Measurements from ENCODE around the gene RHOT2.

RHOT2 gene

GRCh38 chr16:671353-672131 is 3.6 kb downstream of the RHOT2 start:
- FAIRE-seq: no peak

- no peak for FAIRE-seq
Measured at GRCh38 chr16:672371-672770, 4.4 kb downstream of the RHOT2 start.

GRCh38 chr16:672851-673250 is 4.9 kb downstream of the RHOT2 start:
- FAIRE-seq: no peak

GRCh38 chr16:673399-673991 is 5.6 kb downstream of the RHOT2 start:
- FAIRE-seq: no peak

- no peak for FAIRE-seq
Measured at GRCh38 chr16:674214-674881, 6.4 kb downstream of the RHOT2 start.

GRCh38 chr16:674968-675883 is 7.3 kb downstream of the RHOT2 start, which contains the start of gene RHBDL1:
RHBDL1 (plus strand) TSS chr16:675671; CDS start chr16:675791, 120 bp downstream.
- FAIRE-seq: no peak

GRCh38 chr16:675884-676564 is 8.1 kb downstream of the RHOT2 start:
- FAIRE-seq: no peak

GRCh38 chr16:676565-676902 is 8.6 kb downstream of the RHOT2 start:
- no peak for FAIRE-seq

- no peak for FAIRE-seq
Measured at GRCh38 chr16:676913-677312, 9.0 kb downstream of the RHOT2 start.

- FAIRE-seq: no peak
Measured at GRCh38 chr16:677316-678190, 9.6 kb downstream of the RHOT2 start.

GRCh38 chr16:678209-678857 is 10.4 kb downstream of the RHOT2 start:
- FAIRE-seq: no peak

- FAIRE-seq: no peak
Measured at GRCh38 chr16:678858-679813, 11.2 kb downstream of the RHOT2 start.

- no peak for FAIRE-seq
Measured at GRCh38 chr16:679814-680624, 12.1 kb downstream of the RHOT2 start, which contains the start of gene STUB1. STUB1 (plus strand) TSS chr16:680410; CDS start chr16:680526, 116 bp downstream.

- no peak for FAIRE-seq
Measured at GRCh38 chr16:680625-680945, 12.7 kb downstream of the RHOT2 start.

- no peak for FAIRE-seq
Measured at GRCh38 chr16:680967-681745, 13.2 kb downstream of the RHOT2 start.

- FAIRE-seq: no peak
Measured at GRCh38 chr16:681746-682427, 14.0 kb downstream of the RHOT2 start.
